GM19397 (cell line): ENCODE data around the gene CCR4.
"Not testable (repeated sequence)": the region's sequence is repeated elsewhere in the genome, so short reads cannot be mapped to it uniquely, and the experiment has no call there.

Experiments
- ATAC-seq: cut with Tn5 transposase; IDR thresholded peaks from one replicate; pipeline ENCODE4 v1.9.1; 2021; ENCODE audit warnings: mild to moderate bottlenecking, moderate library complexity; ENCODE audit not compliant: unreplicated experiment

The CCR4 gene

DNA sequence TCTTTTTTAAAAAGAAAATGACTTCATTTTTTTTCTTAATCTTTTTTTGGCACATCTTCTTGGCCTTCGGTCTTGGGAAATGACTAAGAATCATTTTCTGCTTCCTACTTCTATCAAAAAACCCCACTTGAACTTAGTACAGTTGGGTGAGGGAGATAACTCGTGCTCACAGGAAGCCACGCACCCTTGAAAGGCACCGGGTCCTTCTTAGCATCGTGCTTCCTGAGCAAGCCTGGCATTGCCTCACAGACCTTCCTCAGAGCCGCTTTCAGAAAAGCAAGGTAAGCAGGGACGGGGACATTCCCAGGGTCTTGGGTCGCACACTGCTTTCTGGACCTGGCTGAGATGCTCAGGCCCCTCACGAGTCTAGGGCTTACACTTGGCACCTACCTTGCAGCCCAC is at the start of gene CCR4:
CCR4 (plus strand) TSS at position 235 of the 402 bp plus-strand sequence. CDS start 1,779 bp downstream, outside the sequence.
- ATAC-seq: no peak

DNA sequence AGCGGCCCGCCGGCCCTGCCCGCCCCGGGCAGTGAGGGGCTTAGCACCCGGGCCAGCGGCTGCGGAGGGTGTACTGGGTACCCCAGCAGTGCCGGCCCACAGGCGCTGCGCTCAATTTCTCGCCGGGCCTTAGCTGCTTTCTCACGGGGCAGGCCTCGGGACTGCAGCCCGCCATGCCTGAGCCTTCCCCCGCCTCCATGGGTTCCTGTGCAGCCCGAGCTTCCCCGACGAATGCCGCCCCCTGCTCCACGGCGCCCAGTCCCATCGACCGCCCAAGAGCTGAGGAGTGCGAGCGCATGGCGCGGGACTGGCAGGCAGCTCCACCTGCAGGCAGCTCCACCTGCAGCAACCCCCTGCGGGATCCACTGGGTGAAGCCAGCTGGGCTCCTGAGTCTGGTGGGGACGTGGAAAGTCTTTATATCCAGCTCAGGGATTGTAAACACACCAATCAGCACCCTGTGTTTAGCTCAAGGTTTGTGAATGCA is 48.5 kb upstream of the CCR4 start:
- ATAC-seq: peak; percentile 74

- ATAC-seq: no peak
Observed at GRCh38 chr3:32903953-32904352, 47.5 kb upstream of the CCR4 start.

DNA sequence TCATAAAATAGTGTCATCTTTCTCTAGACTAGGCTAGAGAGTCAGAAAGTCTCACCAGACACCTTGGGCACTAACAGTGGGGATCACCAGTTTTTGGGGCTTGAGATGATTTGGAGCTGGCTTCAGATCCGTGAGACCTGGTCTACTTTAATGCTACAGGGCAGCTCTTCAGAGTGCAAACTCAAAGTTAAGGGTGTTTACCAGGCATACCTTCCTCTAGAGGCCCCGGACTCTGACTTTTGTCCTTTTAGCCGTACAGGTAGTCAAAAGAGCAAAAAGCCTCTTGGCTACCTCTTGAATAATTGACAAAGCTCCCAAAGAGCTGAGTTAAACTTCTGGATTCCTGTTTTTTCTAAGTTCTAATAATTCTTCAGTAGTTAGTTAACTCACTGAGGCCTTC is 41.4 kb upstream of the CCR4 start:
- ATAC-seq: no peak

DNA sequence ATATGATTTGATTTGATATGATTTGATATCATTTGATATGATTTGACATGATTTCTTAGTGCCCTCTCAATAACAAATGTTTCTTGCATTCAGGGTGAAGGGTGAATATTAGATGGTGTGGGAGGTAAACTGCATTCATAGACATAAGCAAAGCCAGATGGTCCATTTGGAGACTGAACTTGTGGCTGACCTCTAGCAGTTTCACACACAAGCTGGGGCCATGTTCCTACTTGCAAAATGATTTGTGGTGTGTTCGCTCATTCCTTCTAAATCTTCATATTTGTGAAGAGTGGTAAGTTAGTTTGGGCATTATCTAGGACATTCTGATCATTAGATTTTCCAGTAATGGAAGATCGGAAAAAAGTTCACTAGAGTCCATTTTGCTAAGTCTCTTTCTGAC is 40.5 kb upstream of the CCR4 start:
- ATAC-seq: no peak

GRCh38 chr3:32912046-32912445 is 39.4 kb upstream of the CCR4 start:
- no peak for ATAC-seq

DNA sequence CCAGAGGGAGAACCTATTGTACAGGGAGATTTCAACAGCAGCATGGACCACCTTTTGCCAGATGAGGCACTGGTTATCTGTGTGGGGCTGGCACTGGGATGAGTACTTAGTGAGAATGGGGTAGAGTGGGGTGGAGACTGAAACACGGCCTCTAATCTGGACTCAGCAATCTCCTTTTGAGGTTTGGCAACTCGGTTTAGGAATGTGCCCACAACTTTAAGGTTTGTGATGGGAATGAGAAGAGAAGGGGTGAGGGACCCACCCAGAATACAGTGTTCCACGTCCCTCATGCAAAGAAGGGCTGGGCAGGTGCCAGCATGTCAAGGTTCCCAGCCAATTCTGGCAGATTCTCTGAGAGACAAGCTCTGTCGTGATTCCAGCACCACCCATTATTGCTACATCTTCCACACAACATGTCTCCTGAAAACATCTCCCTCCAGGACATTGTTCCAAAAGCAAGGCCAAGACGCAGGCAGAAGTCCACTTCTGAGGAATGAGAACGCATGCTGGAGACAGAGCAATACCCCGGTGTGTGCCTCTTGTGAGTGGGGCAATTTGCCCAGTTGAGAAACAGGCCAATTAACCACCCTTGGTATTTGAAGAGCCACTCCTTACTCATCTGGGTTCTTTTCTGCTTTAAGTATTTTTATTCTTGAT is 37.5 kb upstream of the CCR4 start:
- ATAC-seq: no peak

- no peak for ATAC-seq
Observed at GRCh38 chr3:32919920-32920319, 31.5 kb upstream of the CCR4 start.

DNA sequence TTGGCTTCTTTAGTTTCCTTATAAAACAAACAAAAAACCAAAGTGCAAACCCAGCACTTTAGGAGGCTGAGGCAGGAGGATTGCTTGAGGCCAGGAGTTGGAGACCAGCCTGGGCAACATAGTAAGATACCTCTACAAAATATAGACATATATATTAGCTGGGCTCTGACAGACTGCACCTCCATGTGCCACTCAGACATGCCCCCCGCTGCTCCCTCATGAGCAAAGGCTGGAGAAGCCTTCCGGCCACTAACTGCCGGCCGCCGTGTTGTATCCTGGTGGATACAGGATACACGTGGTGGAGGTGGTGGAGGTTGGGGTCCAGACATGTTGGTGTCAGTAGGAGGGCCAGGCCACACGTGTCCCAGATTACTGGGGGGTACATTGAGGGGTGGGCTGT is 29.4 kb upstream of the CCR4 start:
- ATAC-seq: no peak

DNA sequence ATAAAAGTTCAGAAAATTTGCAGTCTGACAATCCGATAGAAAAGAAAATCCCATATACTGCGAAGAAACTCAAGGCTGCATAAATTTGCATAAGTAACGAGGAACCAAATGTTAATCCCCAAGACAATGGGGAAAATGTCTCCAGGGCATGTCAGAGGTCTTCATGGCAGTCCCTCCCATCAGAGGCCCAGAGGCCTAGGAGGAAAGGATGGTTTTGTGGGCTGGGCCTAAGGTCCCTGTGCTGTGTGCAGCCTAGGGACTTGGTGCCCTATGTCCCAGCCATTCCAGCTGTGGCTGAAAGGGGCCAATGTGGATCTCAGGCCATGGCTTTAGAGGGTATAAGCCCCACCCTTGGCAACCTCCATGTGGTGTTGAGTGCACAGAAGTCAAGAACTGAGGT is 21.3 kb upstream of the CCR4 start:
- no peak for ATAC-seq

- not testable (repeated sequence) for ATAC-seq
Observed at GRCh38 chr3:32931273-32931672, 20.2 kb upstream of the CCR4 start.

GRCh38 chr3:32934150-32934742 is 17.2 kb upstream of the CCR4 start:
- no peak for ATAC-seq

DNA sequence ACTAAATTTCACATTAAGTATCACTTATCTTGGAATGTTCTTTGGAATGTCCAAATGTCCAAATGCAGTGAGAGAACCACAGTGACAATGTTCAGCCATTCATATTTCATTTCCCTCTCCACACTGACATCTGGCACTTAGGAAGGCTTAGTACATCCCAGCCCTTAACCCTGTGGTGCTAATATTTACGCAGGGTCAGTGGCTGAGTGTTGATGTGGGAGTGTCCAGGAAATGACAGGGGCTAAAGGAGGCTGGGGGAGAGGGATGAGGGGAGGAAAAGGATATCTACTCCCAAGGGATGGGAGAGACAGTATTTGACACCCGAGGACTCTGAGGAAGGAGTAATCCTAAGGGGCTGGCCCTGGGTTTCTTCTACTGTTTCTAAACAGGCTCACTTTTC is 14.1 kb upstream of the CCR4 start:
- no peak for ATAC-seq

GRCh38 chr3:32939531-32940284 is 11.7 kb upstream of the CCR4 start:
- ATAC-seq: not testable (repeated sequence)

GRCh38 chr3:32940726-32941125 is 10.7 kb upstream of the CCR4 start:
- ATAC-seq: no peak

GRCh38 chr3:32945136-32945535 is 6.3 kb upstream of the CCR4 start:
- no peak for ATAC-seq

- not testable (repeated sequence) for ATAC-seq
Observed at GRCh38 chr3:32945598-32945997, 5.8 kb upstream of the CCR4 start.

- ATAC-seq: peak; percentile 18
Observed at GRCh38 chr3:32946973-32947788, 4.3 kb upstream of the CCR4 start.

DNA sequence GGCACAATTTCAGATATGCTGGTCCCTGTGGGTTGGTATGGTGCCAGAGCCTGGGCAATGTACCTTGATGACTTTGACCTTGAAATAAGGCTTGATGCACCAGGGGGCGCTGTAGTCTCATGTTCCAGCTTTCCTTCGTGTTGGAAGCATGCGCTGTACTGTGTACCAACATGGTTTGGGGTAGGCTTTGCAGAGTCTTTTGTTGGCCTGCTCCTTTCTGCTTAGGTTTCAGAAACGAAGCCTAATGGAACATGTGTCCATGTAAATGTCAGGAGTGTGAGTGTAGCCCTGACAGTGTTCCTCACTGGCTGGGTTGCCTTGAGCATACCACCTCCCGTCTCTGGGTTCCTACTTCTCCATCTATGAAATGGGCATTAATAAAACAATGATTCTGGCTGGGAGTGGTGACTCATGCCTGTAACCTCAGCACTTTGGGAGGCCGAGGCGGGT is 3.6 kb upstream of the CCR4 start:
- peak; percentile 80 for ATAC-seq

DNA sequence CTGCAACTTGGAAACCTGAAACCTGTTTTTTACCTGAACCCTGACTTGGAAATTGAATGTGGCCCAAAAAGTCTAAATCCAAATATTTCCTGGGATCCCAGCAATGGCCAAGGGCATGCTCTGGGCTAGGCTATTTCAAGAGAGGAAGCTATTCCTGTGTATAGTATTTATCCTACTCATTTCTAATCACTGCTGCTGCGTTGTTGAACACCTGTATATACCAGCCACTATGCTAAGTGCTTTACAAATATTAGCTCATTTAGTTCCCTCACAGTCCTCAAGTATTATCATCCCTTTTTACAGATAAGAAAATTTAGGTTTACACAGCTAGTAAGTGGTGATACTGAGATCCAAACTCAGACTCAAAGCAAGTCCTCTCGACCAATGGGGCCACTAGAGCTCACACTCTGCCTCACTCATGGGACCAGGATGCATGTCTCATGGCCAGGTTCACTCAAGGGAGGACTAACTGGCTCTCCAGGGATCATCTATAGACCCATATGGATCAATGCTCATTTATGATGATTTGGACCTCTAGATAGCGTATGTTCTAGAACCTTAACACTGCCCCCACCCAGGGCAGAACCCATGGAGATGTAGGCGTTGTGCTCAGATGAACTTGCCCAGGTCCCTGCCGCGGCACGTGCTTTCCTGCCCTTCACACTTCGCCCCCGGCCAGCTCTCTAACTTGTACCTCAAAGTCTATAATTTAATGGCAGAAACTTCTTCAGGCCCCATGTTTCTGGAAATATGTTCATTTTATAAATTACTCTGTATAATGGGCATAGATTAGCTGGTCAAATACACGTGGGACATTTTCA is 2.6 kb upstream of the CCR4 start:
- ATAC-seq: no peak
